ENCODE data around the gene TM4SF18. TPM values are rescaled to one million over a fixed set of nuclear protein-coding genes. Genes with fewer than 3 reads are reported as not detected.
A peak's percentile ranks its signal among the peaks of the same experiment; 100 is the strongest.

The TM4SF18 gene
- total RNA-seq, 1 donor from 2014 or later = 10.1 TPM

DNA sequence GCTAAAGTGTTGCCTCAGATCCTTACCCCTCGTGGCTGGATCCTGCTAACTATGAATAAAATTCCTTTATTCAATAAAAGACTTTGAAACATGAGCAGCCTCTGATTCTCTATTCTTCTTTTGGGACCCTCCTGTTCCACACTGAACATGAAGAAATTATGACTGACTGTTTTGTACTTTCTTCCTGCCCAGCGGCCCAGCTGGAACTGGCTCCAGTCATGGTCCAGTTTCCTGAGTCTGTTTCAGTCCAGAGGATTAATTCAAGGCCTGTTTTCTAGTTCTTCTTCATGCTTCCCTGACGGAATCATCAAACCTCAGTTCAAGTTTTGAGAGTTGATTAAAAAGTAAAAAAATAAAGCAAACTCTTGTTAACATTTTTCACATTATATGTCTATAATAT, 59.2 kb downstream of the TM4SF18 start:
- no peak overlapping the region for H3K27ac ChIP-seq

DNA sequence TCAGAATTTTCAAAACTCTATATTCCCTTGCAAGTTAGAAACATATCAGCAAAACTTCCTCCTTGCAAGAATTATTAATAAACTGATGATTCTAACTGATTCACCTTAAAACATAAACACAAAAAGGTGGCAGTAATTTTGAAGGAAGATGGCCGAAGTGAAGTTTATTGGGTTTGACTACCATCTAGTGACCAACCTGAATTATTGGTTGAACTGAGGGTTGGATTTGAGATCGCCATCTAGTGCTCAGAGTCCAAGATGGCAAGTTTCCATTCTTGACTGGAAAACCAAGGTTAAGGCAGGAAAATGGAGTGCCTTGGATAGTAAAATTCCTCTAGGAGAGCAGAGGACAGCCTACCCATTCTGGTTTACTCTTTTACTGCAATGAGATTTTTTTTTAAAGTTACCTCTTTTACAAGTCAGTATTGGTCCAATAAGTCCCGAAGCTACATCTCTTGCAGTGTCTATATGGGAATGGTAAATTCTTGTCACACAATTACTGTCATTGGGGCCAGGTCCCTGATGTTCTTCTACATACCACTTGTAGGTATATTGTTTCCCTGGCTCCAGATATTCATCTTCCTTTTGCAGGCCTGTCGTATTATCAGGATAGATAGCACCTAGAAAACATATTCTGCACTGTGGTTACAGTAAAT, 60.2 kb downstream of the TM4SF18 start:
- H3K9me3 ChIP-seq = no peaks in the 10 kb centered on the region
- DNase-seq (ENCODE audit: extremely low spot score in 2 of 2) = no peak
- intact Hi-C loops (cut with DNase I) = loop anchor here (1.0 to 5.0 kb wide), 2 partner anchors 151 to 318 kb away; no protein-coding TSS in a partner anchor
- H3K27ac ChIP-seq = no peak overlapping the region
- no peak for TF ChIP-seq POLR2A (IDR thresholded peaks at IDR 0.05)
- peak in 1 of 2 donors; percentile 72 for TF ChIP-seq POLR2AphosphoS5 (IDR thresholded peaks at IDR 0.05; ENCODE audit: insufficient read depth in 1 of 2, low read depth in 1 of 2)
- TF ChIP-seq, protein P1, sequence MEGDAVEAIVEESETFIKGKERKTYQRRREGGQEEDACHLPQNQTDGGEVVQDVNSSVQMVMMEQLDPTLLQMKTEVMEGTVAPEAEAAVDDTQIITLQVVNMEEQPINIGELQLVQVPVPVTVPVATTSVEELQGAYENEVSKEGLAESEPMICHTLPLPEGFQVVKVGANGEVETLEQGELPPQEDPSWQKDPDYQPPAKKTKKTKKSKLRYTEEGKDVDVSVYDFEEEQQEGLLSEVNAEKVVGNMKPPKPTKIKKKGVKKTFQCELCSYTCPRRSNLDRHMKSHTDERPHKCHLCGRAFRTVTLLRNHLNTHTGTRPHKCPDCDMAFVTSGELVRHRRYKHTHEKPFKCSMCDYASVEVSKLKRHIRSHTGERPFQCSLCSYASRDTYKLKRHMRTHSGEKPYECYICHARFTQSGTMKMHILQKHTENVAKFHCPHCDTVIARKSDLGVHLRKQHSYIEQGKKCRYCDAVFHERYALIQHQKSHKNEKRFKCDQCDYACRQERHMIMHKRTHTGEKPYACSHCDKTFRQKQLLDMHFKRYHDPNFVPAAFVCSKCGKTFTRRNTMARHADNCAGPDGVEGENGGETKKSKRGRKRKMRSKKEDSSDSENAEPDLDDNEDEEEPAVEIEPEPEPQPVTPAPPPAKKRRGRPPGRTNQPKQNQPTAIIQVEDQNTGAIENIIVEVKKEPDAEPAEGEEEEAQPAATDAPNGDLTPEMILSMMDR (IDR thresholded peaks at IDR 0.05) = peak; percentile 68 to 95 (median 70)
- H3K4me1 ChIP-seq = no peaks in the 10 kb centered on the region
- H3K36me3 ChIP-seq = no peaks in the 10 kb centered on the region
- no peaks in the 10 kb centered on the region for H3K27me3 ChIP-seq
- no peak overlapping the region for H3K4me3 ChIP-seq

More for the DNA sequence above, 59.2 kb downstream of the TM4SF18 start:
- Histone ChIP-seq H3K27me3 (no peaks in the 10 kb centered on the region), H3K9me3 (no peaks in the 10 kb centered on the region), H3K4me3 (no peak overlapping the region), H3K4me1 (no peaks in the 10 kb centered on the region), H3K36me3 (no peaks in the 10 kb centered on the region)
- TF ChIP-seq POLR2AphosphoS5 (IDR thresholded peaks at IDR 0.05; ENCODE audit: insufficient read depth in 1 of 2, low read depth in 1 of 2) (no peak), POLR2A (IDR thresholded peaks at IDR 0.05) (no peak)
- TF ChIP-seq, protein P1 (IDR thresholded peaks at IDR 0.05) = no peak
- intact Hi-C loops (cut with DNase I) = loop anchor here (5.0 kb wide), 1 partner anchor 152 kb away; no protein-coding TSS in a partner anchor
- no peak for DNase-seq (ENCODE audit: extremely low spot score in 2 of 2)

GRCh38 chr3:149271669-149272068, 61.8 kb downstream of the TM4SF18 start:
- no peaks in the 10 kb centered on the region for H3K36me3 ChIP-seq
- DNase-seq (ENCODE audit: extremely low spot score in 2 of 2) = no peak
- no peak for TF ChIP-seq POLR2AphosphoS5 (IDR thresholded peaks at IDR 0.05; ENCODE audit: insufficient read depth in 1 of 2, low read depth in 1 of 2)
- TF ChIP-seq POLR2A (IDR thresholded peaks at IDR 0.05) = no peak
- TF ChIP-seq, protein P1 (IDR thresholded peaks at IDR 0.05) = no peak
- no peaks in the 10 kb centered on the region for H3K9me3 ChIP-seq
- H3K4me3 ChIP-seq = no peak overlapping the region
- intact Hi-C loops (cut with DNase I) = loop anchor here (5.0 kb wide), 1 partner anchor 149 kb away; no protein-coding TSS in a partner anchor
- no peaks in the 10 kb centered on the region for H3K4me1 ChIP-seq
- no peak overlapping the region for H3K27ac ChIP-seq
- H3K27me3 ChIP-seq = no peaks in the 10 kb centered on the region

GRCh38 chr3:149270180-149270579, 63.3 kb downstream of the TM4SF18 start:
- no peak for DNase-seq (ENCODE audit: extremely low spot score in 2 of 2)
- no peaks in the 10 kb centered on the region for H3K4me1 ChIP-seq
- intact Hi-C loops (cut with DNase I) = loop anchor here (5.0 kb wide), 1 partner anchor 148 kb away; no protein-coding TSS in a partner anchor
- no peaks in the 10 kb centered on the region for H3K9me3 ChIP-seq
- no peaks in the 10 kb centered on the region for H3K27me3 ChIP-seq
- H3K4me3 ChIP-seq = no peak overlapping the region
- no peaks in the 10 kb centered on the region for H3K36me3 ChIP-seq
- TF ChIP-seq, protein P1 (IDR thresholded peaks at IDR 0.05) = no peak
- TF ChIP-seq POLR2AphosphoS5 (IDR thresholded peaks at IDR 0.05; ENCODE audit: insufficient read depth in 1 of 2, low read depth in 1 of 2) = no peak
- H3K27ac ChIP-seq = no peak overlapping the region

GRCh38 chr3:149269687-149270086, 63.7 kb downstream of the TM4SF18 start:
- no peak for DNase-seq (ENCODE audit: extremely low spot score in 2 of 2)
- H3K9me3 ChIP-seq = no peaks in the 10 kb centered on the region
- no peaks in the 10 kb centered on the region for H3K36me3 ChIP-seq
- H3K4me3 ChIP-seq = no peak overlapping the region
- H3K27ac ChIP-seq = no peak overlapping the region
- no peaks in the 10 kb centered on the region for H3K27me3 ChIP-seq
- intact Hi-C loops (cut with DNase I) = loop anchor here (5.0 kb wide), 1 partner anchor 147 kb away; no protein-coding TSS in a partner anchor
- TF ChIP-seq POLR2AphosphoS5 (IDR thresholded peaks at IDR 0.05; ENCODE audit: insufficient read depth in 1 of 2, low read depth in 1 of 2) (no peak), POLR2A (IDR thresholded peaks at IDR 0.05) (no peak)
- TF ChIP-seq, protein P1 (IDR thresholded peaks at IDR 0.05) = no peak
- H3K4me1 ChIP-seq = no peaks in the 10 kb centered on the region

Data from vagina (tissue), 2 donors.